Stimulated activated CD4-positive, alpha-beta T cell treated with anti-CD3 and anti-CD28 coated beads, Interleukin-2, amount 100 ng/mL, for 24 hours (primary cell): ENCODE results near the gene TAT.
"Not testable (repeated sequence)": the region's sequence is repeated elsewhere in the genome, so short reads cannot be mapped to it uniquely, and the experiment has no call there.

Source experiments
- DNase-seq, 2 donors: peaks; one replicate each; pipeline ENCODE4 v3.0.0-alpha.2; 2020

The TAT gene

GRCh38 chr16:71584543-71585317, 7.8 kb upstream of the TAT start:
- no peak for DNase-seq

DNA sequence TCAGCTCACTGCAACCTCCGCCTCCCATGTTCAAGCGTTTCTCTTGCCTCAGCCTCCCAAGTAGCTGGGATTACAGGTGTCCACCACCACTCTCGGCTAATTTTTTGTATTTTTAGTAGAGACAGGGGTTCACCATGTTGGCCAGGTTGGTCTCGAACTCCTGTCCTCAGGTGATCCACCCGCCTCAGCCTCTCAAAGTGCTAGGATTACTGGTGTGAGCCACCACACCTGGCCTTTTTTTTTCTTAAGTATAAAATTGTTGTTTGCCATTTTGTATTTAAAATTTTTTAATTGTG, 5.6 kb upstream of the TAT start:
- DNase-seq: not testable (repeated sequence)

- DNase-seq: no peak
Observed at GRCh38 chr16:71574702-71575101, 2.2 kb downstream of the TAT start.

- no peak for DNase-seq
Observed at GRCh38 chr16:71573387-71574094, 3.4 kb downstream of the TAT start.

DNA sequence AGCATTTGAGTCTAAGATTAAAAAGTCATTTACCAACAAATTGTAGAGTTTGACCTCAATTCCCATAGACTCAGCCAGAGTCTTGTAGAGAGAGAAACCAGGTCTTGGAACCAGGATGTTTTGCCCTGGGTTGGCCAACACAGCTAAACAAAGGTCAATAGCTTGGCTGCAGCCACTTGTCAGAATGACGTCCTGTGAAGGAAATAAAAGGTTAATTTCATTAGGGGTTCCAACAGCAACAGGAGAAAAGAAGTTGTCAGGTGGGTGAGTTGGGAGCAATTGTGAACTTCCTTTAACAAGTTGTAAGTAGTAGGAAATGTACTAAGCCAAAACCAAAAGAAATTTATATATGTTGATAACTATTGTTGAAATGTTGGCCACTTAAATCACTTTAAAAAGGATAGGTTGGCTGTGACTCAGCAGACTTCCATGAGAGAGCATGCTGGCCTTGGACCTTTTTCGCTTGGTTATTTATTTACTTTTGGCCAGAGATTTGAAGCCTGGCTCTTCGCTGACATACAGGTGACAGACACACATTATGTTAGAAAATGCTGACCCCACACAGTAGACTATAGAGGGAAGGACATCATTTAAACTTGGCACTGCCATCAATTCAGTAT, 4.3 kb downstream of the TAT start:
- DNase-seq: no peak

DNA sequence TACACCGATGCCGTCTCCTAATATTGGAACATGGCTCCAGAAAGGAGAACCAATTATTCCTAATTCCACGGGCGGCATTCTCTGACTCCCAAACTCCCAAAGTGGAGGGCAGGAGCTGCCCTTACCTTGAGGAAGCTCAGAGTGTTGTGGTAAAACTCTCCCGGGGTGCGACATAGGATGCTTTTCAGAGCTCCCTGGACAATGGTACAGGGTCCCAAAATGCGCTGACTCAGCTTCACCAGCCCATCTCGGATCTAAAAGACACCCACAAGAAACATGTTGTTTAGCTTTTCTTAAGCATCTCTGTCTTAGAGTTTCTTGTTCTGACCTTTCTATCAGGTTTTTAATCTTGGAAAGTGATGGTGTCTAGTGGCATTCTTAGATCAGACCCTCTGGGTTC, 6.7 kb downstream of the TAT start:
- no peak for DNase-seq

GRCh38 chr16:71569621-71570020, 7.3 kb downstream of the TAT start:
- DNase-seq: no peak

GRCh38 chr16:71568551-71568950, 8.3 kb downstream of the TAT start:
- no peak for DNase-seq

- DNase-seq: no peak
Observed at GRCh38 chr16:71567931-71568330, 9.0 kb downstream of the TAT start.

DNA sequence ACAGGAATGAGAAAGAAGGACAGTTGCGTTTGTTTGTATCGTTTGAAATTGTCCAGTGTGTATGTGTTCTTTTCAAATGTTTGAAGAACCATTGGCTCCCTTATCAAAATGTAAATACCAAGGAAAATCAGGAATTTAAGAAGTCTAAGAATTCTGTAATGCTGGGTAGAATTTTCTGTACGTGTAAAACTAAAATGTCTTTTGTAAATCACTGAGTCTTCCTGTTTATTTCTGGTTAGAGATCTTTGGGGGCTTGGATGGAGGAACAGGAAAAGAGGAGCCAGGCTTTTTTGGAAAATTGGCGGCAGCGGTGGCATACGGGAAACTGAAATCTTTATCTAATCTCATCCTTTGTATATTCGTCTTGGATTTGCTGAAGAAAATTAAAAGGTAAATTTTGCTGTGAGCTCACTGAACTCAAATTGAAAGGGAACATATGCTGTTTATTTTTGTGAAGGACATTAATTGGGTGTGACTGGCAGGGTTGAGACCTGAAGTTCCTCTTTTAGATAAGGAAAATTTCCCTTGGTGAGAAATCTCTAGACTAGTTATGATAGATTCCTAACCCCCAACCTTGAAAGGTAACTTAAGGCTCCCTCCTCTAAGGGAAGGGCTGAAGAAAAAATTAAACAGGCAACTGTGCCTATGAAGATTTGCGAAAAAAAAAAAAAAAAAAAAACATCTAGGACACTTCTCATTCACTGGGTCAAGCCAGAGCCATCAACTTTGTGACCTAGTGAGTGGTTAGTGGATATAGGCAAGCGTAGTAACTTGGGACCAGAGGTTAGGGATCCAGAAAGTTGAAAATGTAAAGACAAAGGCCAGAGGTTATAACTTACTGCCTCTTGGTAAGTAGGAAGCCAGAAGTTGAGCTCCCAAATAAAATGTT, 10.8 kb downstream of the TAT start:
- DNase-seq: no peak

DNA sequence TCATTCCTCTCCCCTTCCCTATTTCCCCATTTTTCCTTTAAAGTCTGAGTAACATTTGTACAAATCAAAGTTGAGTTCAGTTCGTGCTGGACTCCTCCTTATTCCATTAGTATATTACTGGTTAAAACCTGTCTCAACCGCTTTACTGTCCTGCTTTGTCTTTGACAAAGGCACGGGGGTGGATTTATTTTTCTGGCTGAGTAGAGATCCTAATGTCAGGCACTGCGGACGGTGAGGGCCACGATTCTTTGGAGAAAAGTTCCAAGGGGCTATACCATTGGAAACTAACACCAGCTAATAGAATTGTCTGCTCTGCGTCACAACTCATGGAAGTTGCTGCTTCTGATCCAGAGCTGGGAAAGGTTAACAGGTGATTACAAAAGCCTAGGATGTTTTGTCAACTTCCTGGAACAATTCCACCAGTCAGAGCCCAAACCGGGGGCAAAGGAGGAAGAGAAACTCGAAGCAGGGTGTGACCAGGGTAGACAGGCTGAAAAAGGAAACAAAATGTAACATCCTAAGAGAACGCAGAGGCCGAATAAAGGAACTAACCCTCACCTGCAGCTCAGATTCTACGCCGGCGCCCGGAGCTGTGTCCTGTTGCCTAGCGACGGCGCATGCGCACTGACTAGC, 12.4 kb downstream of the TAT start:
- DNase-seq: no peak

DNA sequence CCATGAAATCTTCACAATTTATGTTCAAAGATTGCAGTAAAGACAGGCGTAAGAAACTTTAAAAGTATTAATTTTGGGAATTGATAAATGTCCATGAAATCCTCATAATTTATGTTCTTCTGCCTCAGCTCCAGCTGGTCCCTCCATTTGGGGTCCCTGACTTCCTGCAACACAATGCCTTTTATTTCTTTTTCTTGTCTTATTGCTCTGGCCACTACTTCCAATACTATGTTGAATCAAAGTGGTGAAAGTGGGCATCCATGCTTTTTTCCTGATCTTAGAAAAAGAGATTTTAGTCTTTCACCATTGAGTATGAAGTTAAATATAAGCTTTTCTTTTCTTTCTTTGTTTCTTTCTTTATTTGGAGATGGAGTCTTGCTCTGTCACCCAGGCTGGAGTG, 14.3 kb downstream of the TAT start:
- DNase-seq: no peak

GRCh38 chr16:71561886-71562285, 15.0 kb downstream of the TAT start:
- not testable (repeated sequence) for DNase-seq

GRCh38 chr16:71559855-71560254, 17.0 kb downstream of the TAT start:
- DNase-seq: no peak

DNA sequence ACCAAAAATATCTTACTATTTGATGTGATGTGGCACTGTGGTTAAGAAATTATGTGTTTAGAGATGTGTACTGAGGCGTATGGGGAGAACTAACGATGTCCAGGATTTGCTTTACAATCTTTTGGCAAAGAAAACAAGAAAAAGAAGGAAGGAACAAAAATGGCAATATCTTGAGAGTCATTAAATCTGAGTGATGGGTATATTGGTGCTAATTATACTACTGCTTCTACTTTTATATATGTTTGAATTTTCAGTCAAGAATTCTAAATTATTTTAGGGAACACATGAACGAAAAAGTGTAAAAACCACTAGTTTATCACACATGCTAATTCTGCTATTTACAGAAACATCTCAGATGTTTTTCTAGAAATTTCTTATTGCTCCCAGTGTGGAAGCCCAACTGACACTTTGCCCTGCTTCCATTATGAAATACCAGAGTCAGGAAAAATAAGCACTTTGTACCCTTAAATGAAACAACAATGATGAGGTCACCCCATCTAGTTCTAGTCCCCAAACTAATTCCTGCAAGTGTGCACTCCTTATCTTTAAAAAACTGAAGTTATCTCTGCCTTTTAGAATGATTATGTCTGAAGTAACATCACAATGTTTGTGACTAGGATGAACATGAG, 18.8 kb downstream of the TAT start:
- no peak for DNase-seq

DNA sequence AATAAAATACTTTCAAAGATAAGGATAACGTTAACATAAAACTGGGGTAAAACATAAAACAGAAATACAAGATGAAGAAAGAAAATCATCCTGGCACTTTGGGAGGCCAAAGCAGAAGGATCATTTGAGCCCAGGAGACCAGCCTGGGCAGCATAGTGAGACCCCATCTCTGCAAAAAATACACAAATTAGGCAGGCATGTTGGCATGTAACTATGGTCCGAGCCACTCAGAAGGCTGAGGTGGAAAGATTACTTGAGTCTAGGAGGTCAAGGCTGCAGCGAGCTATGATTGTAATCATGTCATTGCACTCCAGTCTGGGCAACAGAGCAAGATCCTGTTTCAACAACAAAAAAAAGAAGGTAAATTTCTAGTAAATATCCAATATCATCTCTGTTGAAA, 19.6 kb downstream of the TAT start:
- DNase-seq: no peak

GRCh38 chr16:71555230-71555891, 21.5 kb downstream of the TAT start:
- DNase-seq: no peak

DNA sequence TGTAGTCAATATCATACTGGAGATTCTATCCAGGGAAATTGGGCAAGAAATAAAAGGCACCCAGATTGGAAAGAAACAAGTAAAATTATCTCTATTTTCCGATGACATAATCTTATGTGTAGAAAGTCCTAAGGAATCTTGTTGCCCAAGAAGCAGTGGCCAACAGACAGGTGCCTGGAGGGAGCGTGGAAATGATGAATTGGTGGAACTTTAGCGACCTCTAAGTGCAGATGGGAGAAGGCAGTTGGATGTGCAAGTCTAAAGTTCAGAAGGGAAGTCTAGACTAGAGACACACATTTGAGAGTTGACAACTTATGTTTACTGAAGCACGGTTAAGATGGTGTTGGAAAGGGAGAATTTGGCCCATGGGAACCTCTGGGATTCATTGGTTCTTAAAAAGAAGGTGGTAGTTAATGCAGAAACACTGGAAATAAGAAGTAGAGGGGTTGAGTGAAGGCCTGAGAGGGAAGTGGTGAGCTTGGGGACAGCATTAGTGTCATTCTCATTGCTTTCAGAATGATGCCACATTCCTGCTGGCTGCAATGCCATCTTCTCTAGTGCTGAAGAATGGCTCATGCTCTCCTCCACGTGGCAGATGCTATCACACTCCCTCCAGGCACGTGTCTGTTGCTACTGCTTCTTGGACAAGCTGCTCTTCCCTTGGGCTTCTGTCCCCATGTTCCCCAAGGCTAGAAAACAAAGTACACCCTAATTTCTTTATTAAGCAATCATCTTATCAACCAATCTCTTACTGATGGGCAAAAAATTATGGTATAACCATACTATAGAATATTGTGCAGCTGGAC, 24.0 kb downstream of the TAT start:
- no peak for DNase-seq

- no peak for DNase-seq
Observed at GRCh38 chr16:71547168-71547567, 29.7 kb downstream of the TAT start.

- DNase-seq: peak; percentile 64 to 72
Observed at GRCh38 chr16:71542377-71542776, 34.5 kb downstream of the TAT start.

- peak; percentile 21 to 55 for DNase-seq
Observed at GRCh38 chr16:71537643-71538042, 39.2 kb downstream of the TAT start.
